ENCODE measurements around the gene C3orf52.
A peak's percentile ranks its signal among the peaks of the same experiment; 100 is the strongest.
"Not testable (repeated sequence)": the region's sequence is repeated elsewhere in the genome, so short reads cannot be mapped to it uniquely, and the experiment has no call there.

Gene C3orf52, protein sequence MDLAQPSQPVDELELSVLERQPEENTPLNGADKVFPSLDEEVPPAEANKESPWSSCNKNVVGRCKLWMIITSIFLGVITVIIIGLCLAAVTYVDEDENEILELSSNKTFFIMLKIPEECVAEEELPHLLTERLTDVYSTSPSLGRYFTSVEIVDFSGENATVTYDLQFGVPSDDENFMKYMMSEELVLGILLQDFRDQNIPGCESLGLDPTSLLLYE

DNA sequence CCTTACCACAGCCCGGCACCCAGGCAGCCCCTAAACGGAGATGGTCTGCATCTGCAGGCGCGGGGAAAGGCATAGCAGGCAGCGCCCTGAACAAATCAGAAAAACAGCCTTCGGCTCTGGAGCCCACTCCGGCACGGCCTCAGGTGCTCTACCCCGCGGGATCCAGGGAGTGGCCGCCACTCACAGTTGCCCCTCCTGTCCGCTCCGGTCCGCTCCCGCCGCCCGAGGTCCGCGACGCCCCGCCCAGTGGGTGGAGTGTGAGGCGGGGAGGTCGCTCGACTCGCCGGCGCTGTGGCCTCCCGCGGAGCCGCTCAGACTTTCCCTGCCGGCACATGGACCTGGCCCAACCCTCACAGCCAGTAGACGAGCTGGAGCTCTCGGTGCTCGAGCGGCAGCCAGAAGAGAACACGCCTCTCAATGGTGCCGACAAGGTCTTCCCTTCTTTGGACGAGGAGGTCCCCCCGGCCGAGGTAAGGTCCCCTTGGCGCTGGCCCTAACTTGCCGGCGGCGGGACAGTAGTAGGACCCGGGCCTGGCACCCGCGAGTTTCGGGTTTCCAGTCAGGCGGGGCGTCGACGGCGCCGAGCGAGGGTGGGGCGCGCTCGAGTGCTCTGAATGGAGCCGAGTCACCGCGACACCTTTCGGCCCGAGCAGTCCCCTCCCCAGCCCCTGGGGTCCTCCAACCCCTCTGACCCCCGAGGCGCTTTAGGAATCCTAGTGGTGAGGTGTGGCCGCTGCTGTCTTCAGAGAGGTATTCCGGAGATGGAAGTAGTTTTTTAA is at the start of gene C3orf52:
Gene C3orf52, plus strand, starts transcription at position 314 of the 779 bp plus-strand sequence. Its CDS starts 19 bp downstream, at position 333.
- Histone ChIP-seq H3K27me3 (ENCODE audit: control insufficient read depth in 5 of 5, insufficient read depth in 4 of 5, low read length in 5 of 5) (peaks cover 0 to 7% (median 2%) of the 10 kb centered on the region in 5 donors), H3K4me1 (ENCODE audit: control insufficient read depth in 5 of 5, insufficient read depth in 5 of 5, low read length in 5 of 5) (peaks cover 1 to 19% (median 14%) of the 10 kb centered on the region in 5 donors), H3K27ac (ENCODE audit: low read depth, low read length) (no peak within 1 kb of the TSS), H3K4me3 (ENCODE audit: low read depth in 1 of 5, low read length in 5 of 5) (peak within 1 kb of the TSS; percentile 64 to 74 (median 70)), H3K9me3 (ENCODE audit: control insufficient read depth in 5 of 5, low read length in 5 of 5) (no peaks in the 10 kb centered on the region), H3K9ac (ENCODE audit: low read length in 5 of 5) (peak within 1 kb of the TSS in 4 of 5 donors; percentile 51 to 81 (median 57)), H3K36me3 (ENCODE audit: control insufficient read depth in 5 of 5, insufficient read depth in 5 of 5, low read length in 5 of 5) (no peaks in the 10 kb centered on the region)

DNA sequence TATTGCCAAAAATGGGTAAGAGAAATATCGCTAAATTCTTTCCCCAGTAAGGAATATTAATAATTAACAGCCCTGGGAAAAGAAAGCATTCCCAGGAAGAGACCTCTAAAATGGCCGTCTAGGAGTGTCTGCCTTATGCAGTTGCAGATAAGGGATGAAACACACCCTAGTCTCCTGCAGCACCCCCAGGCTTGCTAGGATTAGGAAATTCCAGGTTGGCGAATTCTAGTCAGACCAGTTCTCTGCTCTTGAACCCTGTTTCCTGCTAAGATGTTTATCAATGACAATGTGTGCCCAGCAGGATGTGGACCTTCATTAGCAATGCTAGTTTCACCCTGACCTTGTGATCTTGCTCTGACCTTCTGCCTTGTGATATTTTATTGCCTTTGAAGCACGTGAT is 49.0 kb upstream of the C3orf52 start:
- H3K27ac ChIP-seq (ENCODE audit: low read depth, low read length); H3K36me3 ChIP-seq (ENCODE audit: control insufficient read depth in 5 of 5, insufficient read depth in 5 of 5, low read length in 5 of 5); H3K27me3 ChIP-seq (ENCODE audit: control insufficient read depth in 5 of 5, insufficient read depth in 4 of 5, low read length in 5 of 5); H3K9me3 ChIP-seq (ENCODE audit: control insufficient read depth in 5 of 5, low read length in 5 of 5); H3K4me1 ChIP-seq (ENCODE audit: control insufficient read depth in 5 of 5, insufficient read depth in 5 of 5, low read length in 5 of 5); H3K9ac ChIP-seq (ENCODE audit: low read length in 5 of 5); H3K4me3 ChIP-seq (ENCODE audit: low read depth in 1 of 5, low read length in 5 of 5): not testable (repeated sequence)

DNA sequence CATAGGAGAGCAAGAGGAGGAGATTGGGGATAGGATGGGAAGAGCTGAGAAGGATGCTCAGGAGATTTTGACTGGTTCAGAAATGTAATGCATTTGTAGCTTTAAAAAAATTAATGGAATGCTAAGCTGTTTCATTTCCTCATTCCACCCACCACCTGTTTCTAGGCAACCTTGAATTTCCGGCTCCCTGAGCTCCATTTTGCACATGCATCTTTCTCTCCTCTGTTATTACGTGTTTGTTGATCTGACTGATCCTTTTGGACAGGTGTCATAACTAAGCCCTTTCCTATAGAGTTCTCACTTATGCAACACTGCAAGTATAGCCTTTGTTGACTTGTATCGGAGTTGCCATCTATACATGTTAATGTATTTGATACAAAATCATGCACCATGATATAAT is 47.3 kb upstream of the C3orf52 start:
- Histone ChIP-seq H3K27ac (ENCODE audit: low read depth, low read length) (no peak overlapping the region), H3K4me3 (ENCODE audit: low read depth in 1 of 5, low read length in 5 of 5) (no peak overlapping the region), H3K27me3 (ENCODE audit: control insufficient read depth in 5 of 5, insufficient read depth in 4 of 5, low read length in 5 of 5) (no peaks in the 10 kb centered on the region), H3K4me1 (ENCODE audit: control insufficient read depth in 5 of 5, insufficient read depth in 5 of 5, low read length in 5 of 5) (peaks cover 0 to 4% (median 0%) of the 10 kb centered on the region in 5 donors), H3K9ac (ENCODE audit: low read length in 5 of 5) (no peak overlapping the region), H3K36me3 (ENCODE audit: control insufficient read depth in 5 of 5, insufficient read depth in 5 of 5, low read length in 5 of 5) (no peaks in the 10 kb centered on the region), H3K9me3 (ENCODE audit: control insufficient read depth in 5 of 5, low read length in 5 of 5) (no peaks in the 10 kb centered on the region)

DNA sequence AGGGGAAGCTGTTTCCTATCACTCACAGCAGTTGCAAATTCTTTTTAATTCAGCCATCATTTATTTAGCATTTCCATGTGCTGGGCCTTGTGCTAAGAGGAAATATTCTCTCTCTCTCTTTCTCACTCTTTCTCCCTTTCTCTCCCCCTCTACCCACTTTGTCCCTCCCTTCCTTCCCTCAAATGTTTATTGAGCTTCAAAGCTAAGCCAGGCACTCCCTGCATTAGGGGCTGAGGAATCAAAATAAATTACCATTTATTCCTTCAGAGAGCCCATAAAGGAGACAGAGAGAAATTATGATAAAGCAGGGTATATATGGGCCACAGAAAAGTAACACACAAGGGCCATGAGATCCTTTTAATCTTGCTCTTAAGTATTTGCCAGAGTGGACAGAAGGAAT is 44.9 kb upstream of the C3orf52 start:
- no peak overlapping the region for H3K27ac ChIP-seq (ENCODE audit: low read depth, low read length)
- no peaks in the 10 kb centered on the region for H3K36me3 ChIP-seq (ENCODE audit: control insufficient read depth in 5 of 5, insufficient read depth in 5 of 5, low read length in 5 of 5)
- H3K4me1 ChIP-seq (ENCODE audit: control insufficient read depth in 5 of 5, insufficient read depth in 5 of 5, low read length in 5 of 5): peaks cover 0 to 4% (median 0%) of the 10 kb centered on the region in 5 donors
- H3K27me3 ChIP-seq (ENCODE audit: control insufficient read depth in 5 of 5, insufficient read depth in 4 of 5, low read length in 5 of 5): no peaks in the 10 kb centered on the region
- no peaks in the 10 kb centered on the region for H3K9me3 ChIP-seq (ENCODE audit: control insufficient read depth in 5 of 5, low read length in 5 of 5)
- no peak overlapping the region for H3K9ac ChIP-seq (ENCODE audit: low read length in 5 of 5)
- H3K4me3 ChIP-seq (ENCODE audit: low read depth in 1 of 5, low read length in 5 of 5): no peak overlapping the region

DNA sequence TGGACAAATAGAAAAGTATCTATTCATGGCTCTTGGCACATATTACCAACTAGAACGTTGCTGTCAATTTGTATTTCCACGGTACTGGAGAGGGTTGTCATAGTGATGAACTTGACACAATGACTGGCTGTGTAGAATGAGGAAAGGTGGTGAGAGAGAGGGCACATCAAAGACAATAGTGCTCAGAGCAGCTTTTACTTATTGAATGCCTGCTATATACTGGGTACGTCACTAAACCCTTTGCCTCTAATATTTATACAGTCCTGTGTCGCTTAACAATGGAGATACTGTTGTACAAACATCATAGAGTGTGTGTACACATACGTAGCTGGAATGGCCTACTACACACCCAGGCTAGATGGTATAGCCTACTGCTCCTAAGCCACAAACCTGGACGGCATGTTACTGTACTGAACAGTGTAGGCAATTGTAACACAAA is 43.3 kb upstream of the C3orf52 start:
- Histone ChIP-seq H3K9me3 (ENCODE audit: control insufficient read depth in 5 of 5, low read length in 5 of 5) (no peaks in the 10 kb centered on the region), H3K27me3 (ENCODE audit: control insufficient read depth in 5 of 5, insufficient read depth in 4 of 5, low read length in 5 of 5) (no peaks in the 10 kb centered on the region), H3K4me3 (ENCODE audit: low read depth in 1 of 5, low read length in 5 of 5) (no peak overlapping the region), H3K9ac (ENCODE audit: low read length in 5 of 5) (no peak overlapping the region), H3K27ac (ENCODE audit: low read depth, low read length) (no peak overlapping the region), H3K4me1 (ENCODE audit: control insufficient read depth in 5 of 5, insufficient read depth in 5 of 5, low read length in 5 of 5) (peaks cover 0 to 4% (median 0%) of the 10 kb centered on the region in 5 donors), H3K36me3 (ENCODE audit: control insufficient read depth in 5 of 5, insufficient read depth in 5 of 5, low read length in 5 of 5) (no peaks in the 10 kb centered on the region)

DNA sequence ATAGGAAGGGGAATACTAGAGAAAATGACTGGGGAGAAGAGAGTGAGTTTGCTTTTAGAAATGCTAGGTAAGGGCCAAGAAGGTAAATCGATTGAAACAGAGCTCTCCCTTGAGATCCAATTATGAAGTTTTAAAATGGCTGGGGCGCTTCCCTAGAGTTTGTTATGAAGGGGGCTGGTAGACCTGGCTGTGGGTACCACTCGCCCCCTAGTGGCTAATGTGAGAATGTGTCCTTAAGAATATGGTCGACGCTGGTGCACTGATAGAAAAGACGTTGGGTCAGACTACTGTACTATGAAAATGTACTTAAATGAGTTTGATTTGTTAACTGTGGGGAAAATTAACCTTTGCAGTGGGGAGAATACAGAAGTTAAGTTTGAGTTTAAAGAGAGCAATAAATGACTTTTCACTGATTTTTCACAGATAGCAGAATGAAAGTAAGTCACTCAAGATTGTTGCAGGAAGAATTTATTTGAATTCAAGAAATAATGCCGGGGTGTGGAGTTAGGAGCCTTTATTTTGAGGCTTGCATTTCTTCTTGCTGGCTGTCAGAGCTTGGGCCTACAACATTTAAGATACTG is 42.5 kb upstream of the C3orf52 start:
- peak overlapping the region in 2 of 5 donors; percentile 51 to 63 for H3K9ac ChIP-seq (ENCODE audit: low read length in 5 of 5)

DNA sequence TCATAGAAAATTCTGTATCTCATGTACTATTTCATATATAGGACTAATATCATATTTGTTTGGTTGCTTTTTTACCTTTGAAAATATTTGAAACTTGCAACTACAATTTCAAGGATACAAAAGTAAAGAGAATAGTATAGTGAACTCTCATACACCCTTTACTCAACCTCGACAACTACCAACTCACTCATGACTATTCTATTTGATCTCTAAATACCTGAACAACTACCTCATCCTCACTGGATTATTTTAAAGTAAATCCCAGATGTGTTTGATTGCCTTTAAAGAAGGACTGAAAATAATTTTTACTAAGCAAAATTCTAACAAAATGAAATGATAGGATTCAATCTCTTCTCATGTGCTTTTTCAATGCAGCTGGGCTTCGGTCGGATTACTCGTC is 39.6 kb upstream of the C3orf52 start:
- H3K36me3 ChIP-seq (ENCODE audit: control insufficient read depth in 5 of 5, insufficient read depth in 5 of 5, low read length in 5 of 5): no peaks in the 10 kb centered on the region
- H3K4me1 ChIP-seq (ENCODE audit: control insufficient read depth in 5 of 5, insufficient read depth in 5 of 5, low read length in 5 of 5): peaks cover 0 to 4% (median 0%) of the 10 kb centered on the region in 5 donors
- no peak overlapping the region for H3K9ac ChIP-seq (ENCODE audit: low read length in 5 of 5)
- H3K27ac ChIP-seq (ENCODE audit: low read depth, low read length): no peak overlapping the region
- H3K4me3 ChIP-seq (ENCODE audit: low read depth in 1 of 5, low read length in 5 of 5): no peak overlapping the region
- H3K9me3 ChIP-seq (ENCODE audit: control insufficient read depth in 5 of 5, low read length in 5 of 5): no peaks in the 10 kb centered on the region
- no peaks in the 10 kb centered on the region for H3K27me3 ChIP-seq (ENCODE audit: control insufficient read depth in 5 of 5, insufficient read depth in 4 of 5, low read length in 5 of 5)

More for the DNA sequence above, 42.5 kb upstream of the C3orf52 start:
- Histone ChIP-seq H3K4me1 (ENCODE audit: control insufficient read depth in 5 of 5, insufficient read depth in 5 of 5, low read length in 5 of 5) (peaks cover 0 to 4% (median 0%) of the 10 kb centered on the region in 5 donors), H3K9me3 (ENCODE audit: control insufficient read depth in 5 of 5, low read length in 5 of 5) (no peaks in the 10 kb centered on the region), H3K27me3 (ENCODE audit: control insufficient read depth in 5 of 5, insufficient read depth in 4 of 5, low read length in 5 of 5) (no peaks in the 10 kb centered on the region), H3K4me3 (ENCODE audit: low read depth in 1 of 5, low read length in 5 of 5) (peak overlapping the region in 3 of 5 donors; percentile 10 to 31 (median 25)), H3K36me3 (ENCODE audit: control insufficient read depth in 5 of 5, insufficient read depth in 5 of 5, low read length in 5 of 5) (no peaks in the 10 kb centered on the region), H3K27ac (ENCODE audit: low read depth, low read length) (no peak overlapping the region)

DNA sequence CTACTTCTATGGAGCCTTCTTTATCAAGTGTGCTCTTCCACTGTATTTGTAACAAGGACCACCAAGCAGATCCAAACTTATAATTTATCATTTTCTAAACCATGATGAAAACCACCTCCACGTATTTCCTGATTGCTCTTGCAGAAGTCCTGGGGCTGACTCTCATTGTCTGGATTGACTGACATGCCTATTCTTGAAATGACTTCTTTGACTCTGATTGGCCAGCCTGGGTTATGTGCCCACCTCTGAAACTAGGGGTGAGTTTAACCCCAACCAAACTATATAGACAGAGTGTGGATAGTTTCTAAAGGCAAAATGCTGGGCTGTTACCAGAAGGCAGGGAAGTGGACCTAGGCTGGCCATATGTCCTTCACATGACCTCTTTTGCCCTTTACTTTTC is 38.9 kb upstream of the C3orf52 start:
- no peaks in the 10 kb centered on the region for H3K27me3 ChIP-seq (ENCODE audit: control insufficient read depth in 5 of 5, insufficient read depth in 4 of 5, low read length in 5 of 5)
- H3K4me1 ChIP-seq (ENCODE audit: control insufficient read depth in 5 of 5, insufficient read depth in 5 of 5, low read length in 5 of 5): peaks cover 0 to 4% (median 0%) of the 10 kb centered on the region in 5 donors
- no peak overlapping the region for H3K9ac ChIP-seq (ENCODE audit: low read length in 5 of 5)
- no peak overlapping the region for H3K4me3 ChIP-seq (ENCODE audit: low read depth in 1 of 5, low read length in 5 of 5)
- H3K36me3 ChIP-seq (ENCODE audit: control insufficient read depth in 5 of 5, insufficient read depth in 5 of 5, low read length in 5 of 5): no peaks in the 10 kb centered on the region
- no peak overlapping the region for H3K27ac ChIP-seq (ENCODE audit: low read depth, low read length)
- no peaks in the 10 kb centered on the region for H3K9me3 ChIP-seq (ENCODE audit: control insufficient read depth in 5 of 5, low read length in 5 of 5)

DNA sequence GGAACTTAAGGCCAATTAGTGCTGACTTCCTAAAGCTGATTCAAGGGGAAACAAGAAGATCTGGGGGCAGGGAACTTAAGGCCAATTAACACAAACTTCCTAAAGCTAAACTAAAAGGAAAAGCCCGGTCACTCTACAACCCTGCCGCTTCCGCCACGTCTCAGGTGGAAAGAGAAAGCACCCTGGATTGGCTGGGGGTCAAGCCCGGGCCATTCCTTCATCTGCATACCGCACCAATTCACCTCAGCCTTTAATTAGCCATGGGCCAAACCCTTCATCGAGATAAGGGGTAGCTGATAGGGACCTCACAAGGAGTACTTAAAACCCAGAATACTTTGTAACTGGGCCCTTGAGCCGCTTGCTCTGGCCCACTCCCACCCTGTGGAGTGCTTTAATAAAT is 37.3 kb upstream of the C3orf52 start:
- H3K27me3 ChIP-seq (ENCODE audit: control insufficient read depth in 5 of 5, insufficient read depth in 4 of 5, low read length in 5 of 5): peaks cover 0 to 2% (median 0%) of the 10 kb centered on the region in 5 donors
- no peak overlapping the region for H3K4me3 ChIP-seq (ENCODE audit: low read depth in 1 of 5, low read length in 5 of 5)

DNA sequence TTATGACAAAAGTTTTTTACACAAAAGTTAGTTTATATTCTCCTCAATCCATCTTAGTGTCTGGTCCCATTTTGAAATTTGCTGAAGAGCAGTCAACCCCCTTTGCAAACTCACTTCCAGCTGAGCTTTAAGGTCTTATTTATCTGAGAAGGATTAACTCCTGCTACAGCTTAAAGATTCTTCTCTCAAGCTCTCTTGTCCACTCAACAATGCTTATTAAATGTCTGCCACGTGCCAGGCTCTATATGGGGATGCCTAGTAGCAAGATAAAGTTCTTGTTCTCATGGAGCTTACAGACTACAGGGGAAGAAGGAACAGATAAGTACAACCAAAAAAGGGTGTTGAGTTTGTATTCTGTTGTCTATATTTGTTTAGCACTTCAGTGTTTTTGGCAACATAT is 33.0 kb upstream of the C3orf52 start:
- H3K36me3 ChIP-seq (ENCODE audit: control insufficient read depth in 5 of 5, insufficient read depth in 5 of 5, low read length in 5 of 5): no peaks in the 10 kb centered on the region
- H3K9ac ChIP-seq (ENCODE audit: low read length in 5 of 5): no peak overlapping the region
- H3K27ac ChIP-seq (ENCODE audit: low read depth, low read length): no peak overlapping the region
- peaks cover 0 to 4% (median 0%) of the 10 kb centered on the region in 5 donors for H3K27me3 ChIP-seq (ENCODE audit: control insufficient read depth in 5 of 5, insufficient read depth in 4 of 5, low read length in 5 of 5)
- no peak overlapping the region for H3K4me3 ChIP-seq (ENCODE audit: low read depth in 1 of 5, low read length in 5 of 5)
- no peaks in the 10 kb centered on the region for H3K9me3 ChIP-seq (ENCODE audit: control insufficient read depth in 5 of 5, low read length in 5 of 5)
- no peaks in the 10 kb centered on the region for H3K4me1 ChIP-seq (ENCODE audit: control insufficient read depth in 5 of 5, insufficient read depth in 5 of 5, low read length in 5 of 5)

More for the DNA sequence above, 37.3 kb upstream of the C3orf52 start:
- no peaks in the 10 kb centered on the region for H3K36me3 ChIP-seq (ENCODE audit: control insufficient read depth in 5 of 5, insufficient read depth in 5 of 5, low read length in 5 of 5)
- peaks cover 0 to 2% (median 0%) of the 10 kb centered on the region in 5 donors for H3K4me1 ChIP-seq (ENCODE audit: control insufficient read depth in 5 of 5, insufficient read depth in 5 of 5, low read length in 5 of 5)
- H3K27ac ChIP-seq (ENCODE audit: low read depth, low read length): no peak overlapping the region
- H3K9ac ChIP-seq (ENCODE audit: low read length in 5 of 5): no peak overlapping the region
- H3K9me3 ChIP-seq (ENCODE audit: control insufficient read depth in 5 of 5, low read length in 5 of 5): no peaks in the 10 kb centered on the region
